H9 (cell line): Measurements from ENCODE around the gene CYP2A7. TPM values are rescaled to one million over a fixed set of nuclear protein-coding genes. Genes with fewer than 3 reads are reported as not detected.
"Not testable (repeated sequence)": the region's sequence is repeated elsewhere in the genome, so short reads cannot be mapped to it uniquely, and the experiment has no call there.

Experiments
- DNase-seq: peaks from one replicate; pipeline ENCODE4 v3.0.0-alpha.2; 2017
- H2AFZ ChIP-seq: one replicate; pipeline ENCODE4 v1.6.1; 2013; ENCODE audit warnings: mild to moderate bottlenecking, low read length, control low read depth, moderate library complexity
- H2AK5ac ChIP-seq: 2 replicates; pipeline ENCODE4 v1.6.1; 2013; ENCODE audit warnings: low read length, control low read depth, mixed read lengths; ENCODE audit not compliant: insufficient read length
- H2BK120ac ChIP-seq: one replicate; pipeline ENCODE4 v1.6.1; 2013; ENCODE audit warnings: low read depth, mild to moderate bottlenecking, low read length, control low read depth, inconsistent platforms; ENCODE audit not compliant: poor library complexity, severe bottlenecking
- H2BK12ac ChIP-seq: 2 replicates; pipeline ENCODE4 v1.6.1; 2013; ENCODE audit warnings: low read length, control low read depth, mixed read lengths, low read depth; ENCODE audit not compliant: insufficient read length
- H2BK15ac ChIP-seq: 2 replicates; pipeline ENCODE4 v1.6.1; 2013; ENCODE audit warnings: low read depth, low read length, control low read depth
- H2BK20ac ChIP-seq: one replicate; pipeline ENCODE4 v1.6.1; 2013; ENCODE audit warnings: low read depth, mild to moderate bottlenecking, low read length, control low read depth, inconsistent platforms; ENCODE audit not compliant: poor library complexity, severe bottlenecking
- H2BK5ac ChIP-seq: 2 replicates; pipeline ENCODE4 v1.6.1; 2013; ENCODE audit warnings: low read length, control low read depth, mixed read lengths; ENCODE audit not compliant: insufficient read length
- H3K14ac ChIP-seq: 2 replicates; pipeline ENCODE4 v1.6.1; 2013; ENCODE audit warnings: low read length, control low read depth; ENCODE audit not compliant: insufficient read depth
- H3K18ac ChIP-seq: 2 replicates; pipeline ENCODE4 v1.6.1; 2013; ENCODE audit warnings: low read depth, mild to moderate bottlenecking, mixed read lengths, low read length, control low read depth; ENCODE audit not compliant: insufficient read length
- H3K23ac ChIP-seq: 2 replicates; pipeline ENCODE4 v1.6.1; 2013; ENCODE audit warnings: low read length, control low read depth, mixed read lengths, low read depth; ENCODE audit not compliant: insufficient read length
- H3K23me2 ChIP-seq: 2 replicates; pipeline ENCODE4 v1.6.1; 2013; ENCODE audit warnings: low read depth, mild to moderate bottlenecking, mixed read lengths, low read length, control low read depth; ENCODE audit not compliant: insufficient read length, poor library complexity, severe bottlenecking
- H3K27ac ChIP-seq: 2 replicates; pipeline ENCODE4 v1.5.1; 2013; ENCODE audit warnings: low read length, control low read depth, mixed read lengths, low read depth; ENCODE audit not compliant: insufficient read length
- H3K27me3 ChIP-seq: 2 replicates; pipeline ENCODE4 v1.6.1; 2013; ENCODE audit warnings: low read length, control low read depth, inconsistent platforms; ENCODE audit not compliant: insufficient read depth
- H3K4ac ChIP-seq: 2 replicates; pipeline ENCODE4 v1.6.1; 2013; ENCODE audit warnings: low read depth, mild to moderate bottlenecking, control low read depth, inconsistent platforms, low read length, moderate library complexity
- H3K4me1 ChIP-seq: 2 replicates; pipeline ENCODE4 v1.6.1; 2013; ENCODE audit warnings: low read length, control low read depth, inconsistent platforms; ENCODE audit not compliant: insufficient read depth
- H3K4me2 ChIP-seq: 2 replicates; pipeline ENCODE4 v1.6.1; 2013; ENCODE audit warnings: low read length, control low read depth, mixed read lengths; ENCODE audit not compliant: insufficient read length, insufficient read depth
- H3K56ac ChIP-seq: 2 replicates; pipeline ENCODE4 v1.6.1; 2013; ENCODE audit warnings: low read depth, mild to moderate bottlenecking, mixed read lengths, low read length, control low read depth; ENCODE audit not compliant: insufficient read length
- H3K79me1 ChIP-seq: 2 replicates; pipeline ENCODE4 v1.6.1; 2013; ENCODE audit warnings: low read depth, mild to moderate bottlenecking, moderate library complexity, low read length, control low read depth, inconsistent platforms; ENCODE audit not compliant: insufficient read depth, poor library complexity, severe bottlenecking
- H3K79me2 ChIP-seq: 2 replicates; pipeline ENCODE4 v1.6.1; 2013; ENCODE audit warnings: low read length, control low read depth, inconsistent platforms; ENCODE audit not compliant: insufficient read depth
- H3K9ac ChIP-seq: 2 replicates; pipeline ENCODE4 v1.6.1; 2013; ENCODE audit warnings: low read length, control low read depth, mixed read lengths; ENCODE audit not compliant: insufficient read length; ENCODE audit errors: extremely low read depth
- H3K9me3 ChIP-seq: one replicate; pipeline ENCODE4 v1.6.1; 2013; ENCODE audit warnings: low read depth, low read length, inconsistent platforms; ENCODE audit not compliant: control insufficient read depth
- H3T11ph ChIP-seq: one replicate; pipeline ENCODE4 v1.6.1; 2013; ENCODE audit warnings: mild to moderate bottlenecking, low read length, control low read depth, inconsistent platforms
- H4K20me1 ChIP-seq: one replicate; pipeline ENCODE4 v1.6.1; 2013; ENCODE audit not compliant: control insufficient read depth, insufficient read length, insufficient read depth
- H4K5ac ChIP-seq: 2 replicates; pipeline ENCODE4 v1.6.1; 2013; ENCODE audit warnings: low read depth, mild to moderate bottlenecking, mixed read lengths, low read length, control low read depth; ENCODE audit not compliant: insufficient read length
- H4K8ac ChIP-seq: replicated peaks from 2 replicates; pipeline ENCODE4 v1.6.1; 2013; ENCODE audit warnings: low read length, control low read depth, mixed read lengths, low read depth; ENCODE audit not compliant: insufficient read length
- H4K91ac ChIP-seq: 2 replicates; pipeline ENCODE4 v1.6.1; 2013; ENCODE audit warnings: low read depth, mild to moderate bottlenecking, moderate library complexity, mixed read lengths, low read length, control low read depth; ENCODE audit not compliant: insufficient read length
- H3K27ac Mint-ChIP-seq, 3 experiments: 2 replicates in 2 of 3; 3 replicates in 1 of 3; pipeline ENCODE4 v1.8.0; 2020 to 2021; ENCODE audit warnings: mixed read lengths in 3 of 3, mild to moderate bottlenecking in 1 of 3, moderate library complexity in 1 of 3
- H3K27me3 Mint-ChIP-seq: 2 replicates; pipeline ENCODE4 v1.8.0; 2021; ENCODE audit warnings: low read depth, mild to moderate bottlenecking, moderate library complexity, mixed read lengths
- H3K36me3 Mint-ChIP-seq, 3 experiments: 2 replicates in 2 of 3; 3 replicates in 1 of 3; pipeline ENCODE4 v1.8.0; 2020 to 2021; ENCODE audit warnings: low read depth in 3 of 3, mixed read lengths in 3 of 3; ENCODE audit not compliant: insufficient read depth in 1 of 3
- H3K4me1 Mint-ChIP-seq, 2 experiments: 2 replicates each; pipeline ENCODE4 v1.8.0; 2020; ENCODE audit warnings: mixed read lengths in 2 of 2
- H3K4me3 Mint-ChIP-seq, 2 experiments: 2 replicates in 1 of 2; 3 replicates in 1 of 2; pipeline ENCODE4 v1.8.0; 2020 to 2021; ENCODE audit warnings: mild to moderate bottlenecking in 2 of 2, mixed read lengths in 2 of 2, moderate library complexity in 1 of 2
- H3K9me3 Mint-ChIP-seq, 2 experiments: 2 replicates in 1 of 2; 3 replicates in 1 of 2; pipeline ENCODE4 v1.8.0; 2020; ENCODE audit warnings: mild to moderate bottlenecking in 2 of 2, mixed read lengths in 2 of 2, moderate library complexity in 1 of 2
- WGBS: extraction: QIAGEN DNeasy Blood & Tissue Kit; methylation state at CpG from one replicate; pipeline ENCODE4 v1.1.7; 2013; ENCODE audit warnings: missing lambda C conversion rate, low lambda C conversion rate, mixed read lengths; ENCODE audit not compliant: insufficient read length; ENCODE audit errors: extremely low coverage; 5-methylcytosine and 5-hydroxymethylcytosine counted together
- total RNA-seq: library from RNA; stranded (reverse); gene quantifications from 2 replicates; pipeline ENCODE4 v1.2.1, GENCODE V29; 2021

The CYP2A7 gene
- total RNA-seq, 1 experiment from 2014 or later = not detected

DNA sequence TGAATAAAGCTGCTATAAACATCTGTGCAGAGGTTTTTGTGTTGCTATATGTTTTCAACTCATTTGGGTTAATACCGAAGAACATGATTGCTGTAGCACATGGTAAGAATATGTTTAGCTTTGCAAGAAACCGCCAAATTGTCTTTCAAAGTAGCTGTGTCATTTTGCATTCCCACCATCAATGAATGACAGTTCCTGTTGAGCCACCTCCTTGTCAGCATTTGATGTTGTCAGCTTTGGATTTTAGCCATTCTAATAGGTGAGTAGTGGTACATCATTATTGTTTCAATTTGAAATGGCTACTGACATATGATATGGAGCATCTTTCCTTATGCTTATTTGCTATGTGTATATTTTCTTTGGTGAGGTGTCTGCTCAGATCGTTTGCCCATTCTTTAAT, 40.0 kb downstream of the CYP2A7 start:
- H3K79me2 ChIP-seq, H2BK15ac ChIP-seq, H3K4me1 ChIP-seq, H3K56ac ChIP-seq, H3K4me3 Mint-ChIP-seq, H3K79me1 ChIP-seq, H3K9ac ChIP-seq, H4K8ac ChIP-seq, H2BK12ac ChIP-seq, H3K23me2 ChIP-seq, DNase-seq, H3K9me3 ChIP-seq, H3K14ac ChIP-seq, H2BK120ac ChIP-seq, H4K91ac ChIP-seq, H3K36me3 Mint-ChIP-seq, H4K20me1 ChIP-seq, H3K18ac ChIP-seq, H3T11ph ChIP-seq, H3K4me2 ChIP-seq, H2AFZ ChIP-seq, H3K23ac ChIP-seq, H2BK5ac ChIP-seq, H2AK5ac ChIP-seq, H3K9me3 Mint-ChIP-seq, H2BK20ac ChIP-seq, H3K27ac Mint-ChIP-seq, H3K27me3 ChIP-seq, H3K4ac ChIP-seq, H4K5ac ChIP-seq, H3K27ac ChIP-seq: not testable (repeated sequence)
- Mint-ChIP-seq H3K4me1 (peaks cover 11 to 13% of the 10 kb centered on the region in 2 experiments), H3K27me3 (peaks cover 50% of the 10 kb centered on the region)
- WGBS = no CpG with 5 or more reads among the region's 3 CpGs

DNA sequence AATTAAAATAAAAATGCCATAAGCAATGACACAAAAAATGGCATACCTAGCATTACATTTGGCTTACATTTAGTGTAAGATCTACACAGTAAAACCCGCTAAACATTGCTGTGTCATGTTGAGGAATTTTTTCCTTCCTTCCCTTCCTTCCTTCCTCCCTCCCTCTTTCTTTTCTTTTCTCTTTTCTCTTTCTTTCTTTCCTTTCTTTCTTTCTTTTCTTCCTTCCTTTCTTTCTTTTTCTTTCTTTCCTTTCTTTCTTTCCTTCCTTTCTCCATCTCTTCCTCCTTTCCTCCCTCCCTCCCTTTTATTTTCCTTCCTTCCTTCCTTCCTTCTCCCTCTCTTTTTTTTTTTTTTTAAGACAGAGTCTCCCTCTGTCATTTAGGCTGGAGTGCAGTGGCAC, 43.6 kb downstream of the CYP2A7 start:
- not testable (repeated sequence) for H2AK5ac ChIP-seq, H3K18ac ChIP-seq, H3K9me3 Mint-ChIP-seq, H3K27ac Mint-ChIP-seq, H3K4me1 Mint-ChIP-seq, H3T11ph ChIP-seq, H3K79me1 ChIP-seq, H3K79me2 ChIP-seq, H2BK15ac ChIP-seq, H3K4ac ChIP-seq, H3K9me3 ChIP-seq, H3K14ac ChIP-seq, H4K91ac ChIP-seq, H3K27me3 ChIP-seq, H3K4me3 Mint-ChIP-seq, H4K5ac ChIP-seq, H4K8ac ChIP-seq, H3K4me2 ChIP-seq, H2AFZ ChIP-seq, H3K4me1 ChIP-seq, H2BK120ac ChIP-seq, H3K56ac ChIP-seq, H4K20me1 ChIP-seq, H3K36me3 Mint-ChIP-seq, H2BK12ac ChIP-seq, H3K27ac ChIP-seq, H2BK20ac ChIP-seq, H3K23ac ChIP-seq, DNase-seq, H3K23me2 ChIP-seq, H3K9ac ChIP-seq, H2BK5ac ChIP-seq
- WGBS = no CpG with 5 or more reads among the region's 1 CpG
- peaks cover 28% of the 10 kb centered on the region for H3K27me3 Mint-ChIP-seq
